HG03565 (cell line): ENCODE results near the gene LRRC36.

Experiments
- ATAC-seq: cut with Tn5 transposase; IDR thresholded peaks from one replicate; pipeline ENCODE4 v1.9.1; 2021; ENCODE audit warnings: mild to moderate bottlenecking, moderate library complexity; ENCODE audit not compliant: unreplicated experiment

Gene LRRC36

DNA sequence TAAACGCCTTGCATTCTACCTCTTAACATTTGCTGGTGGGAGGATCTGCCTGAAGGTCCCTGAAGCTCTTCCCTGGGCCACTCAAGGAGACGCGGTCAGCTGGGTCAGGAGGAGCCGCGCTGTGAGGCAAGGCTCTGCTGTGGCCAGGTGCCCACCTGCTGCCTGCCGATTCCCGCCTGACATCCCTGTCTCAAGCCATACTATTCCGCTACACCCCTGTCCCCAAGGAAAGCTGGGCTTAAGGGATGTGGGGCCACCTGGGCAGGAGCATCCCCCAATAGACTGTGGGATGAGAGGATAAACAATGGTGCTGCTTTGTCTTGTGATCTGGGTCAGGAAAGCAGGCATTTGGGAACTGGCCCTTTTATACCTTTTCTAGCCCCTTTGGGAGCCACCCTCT lies 61.6 kb downstream of the LRRC36 start:
- no peak for ATAC-seq

DNA sequence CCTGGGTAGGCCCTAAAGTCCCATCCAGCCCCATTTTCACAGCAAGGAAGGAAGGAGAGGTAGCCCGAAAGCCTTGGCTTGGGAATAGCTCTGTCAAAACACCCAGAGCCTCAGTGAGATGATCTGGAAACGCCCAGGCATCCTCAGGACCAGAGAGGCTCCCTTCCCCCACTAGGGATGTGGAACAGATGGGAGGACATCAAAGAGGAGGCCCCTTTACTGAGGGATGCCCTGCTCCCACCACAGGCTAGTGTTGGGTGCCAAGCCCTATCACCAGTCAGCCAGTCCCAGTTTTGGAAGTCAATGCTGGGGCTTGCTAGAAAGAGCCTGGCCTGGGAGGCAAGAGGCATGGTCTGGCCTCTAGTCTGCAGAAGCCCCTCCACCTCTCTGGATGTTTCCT lies 62.0 kb downstream of the LRRC36 start:
- no peak for ATAC-seq

GRCh38 chr16:67389911-67390815 lies 63.5 kb downstream of the LRRC36 start:
- ATAC-seq, result no peak

GRCh38 chr16:67390816-67391423 lies 64.3 kb downstream of the LRRC36 start:
- no peak for ATAC-seq

DNA sequence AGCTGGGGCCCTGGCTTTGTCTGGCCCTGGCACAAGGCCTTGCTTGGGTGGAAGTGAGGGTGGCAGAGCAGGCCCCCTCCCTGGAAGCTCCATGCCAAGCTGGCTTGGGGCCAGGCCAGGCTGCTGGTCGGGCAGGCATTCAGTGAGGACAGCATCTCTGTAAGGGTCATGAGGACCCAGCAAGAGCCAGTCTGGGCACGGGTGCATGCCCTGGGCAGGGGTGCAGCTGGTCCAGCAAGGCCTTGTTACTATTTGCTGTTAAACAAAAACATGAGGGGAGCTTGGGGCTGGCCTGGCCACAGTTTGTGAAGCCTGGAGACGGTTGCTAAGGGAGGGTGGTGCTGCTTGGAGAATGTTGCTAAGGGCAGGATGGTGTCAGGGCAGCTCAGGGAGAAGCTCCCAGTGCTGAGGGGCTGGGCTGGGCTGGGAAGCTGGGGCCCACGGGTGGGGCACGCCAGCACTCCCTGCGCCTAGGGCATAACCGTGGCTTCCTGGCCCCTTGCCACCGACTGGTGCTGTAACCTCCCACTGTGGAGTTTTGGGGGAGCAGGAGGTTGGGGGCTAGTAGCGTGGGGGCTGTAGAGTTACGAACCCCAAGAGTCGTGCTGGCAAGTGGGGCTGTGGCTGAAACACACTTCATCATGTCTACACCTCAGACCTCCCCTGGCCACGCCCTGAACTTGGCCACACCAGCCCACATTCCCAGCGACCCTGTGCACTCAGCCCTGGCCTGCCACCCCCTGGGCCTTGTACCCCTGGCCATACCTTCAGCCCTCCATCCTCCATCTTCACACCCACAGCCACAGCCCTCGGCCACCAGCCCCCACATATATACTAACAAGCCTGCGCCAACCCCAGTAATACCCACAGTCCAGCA lies 65.0 kb downstream of the LRRC36 start:
- no peak for ATAC-seq

DNA sequence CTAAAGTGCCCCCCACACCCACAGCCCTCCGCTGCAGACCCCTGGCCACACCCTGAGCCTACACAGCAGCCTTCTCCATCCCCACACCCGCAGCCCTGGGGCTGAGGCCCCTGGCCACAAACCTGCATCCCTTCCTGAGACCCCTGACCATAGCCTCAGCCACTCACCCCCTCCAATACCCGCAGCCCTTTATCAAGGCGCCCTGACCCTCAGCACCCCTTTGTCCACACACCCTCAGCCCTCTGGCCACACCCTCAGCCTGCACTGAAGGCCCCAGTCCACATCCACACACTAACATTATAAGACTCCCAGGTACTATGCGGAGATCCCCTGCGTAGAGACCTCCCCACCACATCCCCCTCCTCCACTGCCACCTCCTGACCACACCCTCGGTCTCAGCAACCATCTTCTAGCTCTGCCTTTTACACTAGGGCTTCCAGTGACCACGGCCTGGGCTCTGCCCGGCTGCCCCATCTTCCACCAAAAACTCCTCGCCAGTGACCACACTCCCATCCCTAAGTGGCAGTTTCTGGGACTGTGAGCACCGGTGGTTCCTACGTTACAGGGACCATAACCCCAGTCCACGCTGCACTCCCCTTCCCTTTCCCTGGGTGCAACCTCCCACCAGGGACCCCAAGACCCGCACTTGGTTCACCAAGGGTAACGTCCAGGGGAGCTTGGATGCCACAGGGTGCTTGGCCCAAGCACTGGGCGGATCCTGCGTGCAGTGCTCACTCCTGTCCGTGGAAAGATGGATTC lies 65.9 kb downstream of the LRRC36 start:
- no peak for ATAC-seq

DNA sequence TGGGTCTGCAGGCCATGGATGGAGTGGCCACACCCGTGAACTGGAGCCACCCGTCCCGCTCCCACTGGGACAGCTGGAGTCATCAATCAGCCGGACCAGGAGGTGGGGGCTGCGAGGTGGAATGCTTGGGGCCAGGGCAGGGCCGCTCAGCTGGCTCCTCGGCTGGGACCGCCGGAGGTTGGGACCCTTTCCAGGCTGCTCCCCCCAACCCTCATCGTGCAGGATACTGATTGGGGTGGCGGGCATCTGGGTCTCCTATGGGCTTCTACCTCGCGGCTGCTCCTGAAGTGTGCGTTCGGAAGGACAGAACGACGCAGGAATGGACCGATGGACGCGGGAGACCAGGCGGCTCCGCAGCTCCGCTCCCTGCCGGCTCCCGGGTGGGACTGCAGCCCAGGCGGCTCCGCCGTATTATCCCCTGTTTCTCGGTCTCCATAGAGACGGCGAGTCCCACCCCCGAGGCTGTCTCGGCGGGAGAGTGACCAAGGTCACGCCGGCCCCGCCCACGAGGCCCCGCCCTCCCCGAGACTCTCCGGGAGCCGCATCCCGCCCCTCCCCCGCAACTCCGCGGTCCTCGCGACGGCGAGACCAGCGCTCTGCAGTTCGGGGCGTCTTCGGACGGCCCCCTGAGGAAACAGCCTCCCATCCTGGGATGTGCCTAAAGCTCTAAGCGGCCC lies 66.6 kb downstream of the LRRC36 start, which contains the start of gene TPPP3:
TSS of gene TPPP3 (minus strand) at position 388 of the 677 bp plus-strand sequence. CDS start 2,387 bp downstream, outside the sequence.
- no peak for ATAC-seq

DNA sequence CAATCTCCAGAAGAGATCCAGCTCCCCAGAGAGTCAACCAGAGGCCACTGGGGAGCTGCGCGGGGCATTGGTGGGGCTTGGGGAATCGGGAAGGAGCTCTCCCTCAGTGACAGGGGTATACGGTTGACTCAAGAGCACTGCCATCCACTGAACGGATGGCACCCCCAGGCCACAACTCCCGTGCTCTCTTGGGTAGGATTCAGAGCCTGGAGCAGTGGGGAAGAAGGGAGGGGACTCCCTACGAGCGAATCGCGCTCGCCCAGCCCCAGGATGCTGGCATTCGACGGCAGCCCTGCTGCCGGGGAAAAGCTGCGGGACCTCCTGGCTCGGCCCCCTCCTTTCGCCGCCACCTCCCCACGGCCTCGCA lies 67.2 kb downstream of the LRRC36 start:
- ATAC-seq, result no peak

DNA sequence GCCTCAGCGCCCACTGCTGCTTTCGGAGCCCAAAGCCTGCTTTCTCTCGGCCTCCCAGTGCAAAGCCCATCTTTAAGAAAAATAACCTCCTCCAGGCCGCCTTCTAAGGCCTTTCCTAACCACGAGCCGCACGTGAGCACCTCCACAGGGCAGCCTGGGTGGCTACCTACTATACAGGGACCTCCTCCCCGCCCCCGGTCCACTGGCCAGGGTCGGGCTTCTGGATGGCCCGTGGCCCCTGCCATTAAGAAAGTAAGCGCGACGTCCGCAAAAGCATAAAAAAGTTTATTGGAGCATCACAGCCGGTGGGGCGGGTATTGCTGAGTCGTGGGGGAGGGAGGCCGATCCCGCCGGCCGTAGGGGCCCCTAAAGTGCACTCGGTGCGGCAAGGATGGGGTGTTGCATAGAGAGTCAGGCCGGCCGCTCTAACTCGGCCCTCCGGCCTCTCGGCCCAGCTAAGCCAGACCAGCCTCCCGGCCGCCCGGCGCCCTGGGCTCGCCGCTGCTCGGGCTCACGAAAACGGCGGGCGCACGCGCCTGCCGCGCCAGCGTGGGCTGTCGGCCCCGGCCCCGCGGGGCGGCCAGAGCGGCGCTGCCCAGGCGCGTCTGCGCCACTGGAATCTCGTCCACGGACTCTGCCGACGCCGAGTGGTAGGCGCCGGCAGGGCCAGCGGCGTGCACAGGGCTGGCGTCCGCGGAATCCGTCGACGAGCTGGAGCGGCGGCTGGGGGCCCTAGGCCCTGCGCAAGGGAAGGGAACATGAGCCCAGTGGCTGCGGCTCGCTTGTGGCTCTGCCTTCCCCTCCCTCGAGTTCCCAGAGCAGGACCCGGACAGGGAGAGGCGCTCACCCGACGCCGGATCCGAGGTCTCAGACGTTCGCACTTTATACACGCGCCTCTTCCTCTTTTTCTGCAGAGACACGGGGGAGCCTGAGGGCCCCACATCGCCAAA lies 67.8 kb downstream of the LRRC36 start:
- no peak for ATAC-seq

GRCh38 chr16:67395105-67395457 lies 68.5 kb downstream of the LRRC36 start:
- no peak for ATAC-seq

DNA sequence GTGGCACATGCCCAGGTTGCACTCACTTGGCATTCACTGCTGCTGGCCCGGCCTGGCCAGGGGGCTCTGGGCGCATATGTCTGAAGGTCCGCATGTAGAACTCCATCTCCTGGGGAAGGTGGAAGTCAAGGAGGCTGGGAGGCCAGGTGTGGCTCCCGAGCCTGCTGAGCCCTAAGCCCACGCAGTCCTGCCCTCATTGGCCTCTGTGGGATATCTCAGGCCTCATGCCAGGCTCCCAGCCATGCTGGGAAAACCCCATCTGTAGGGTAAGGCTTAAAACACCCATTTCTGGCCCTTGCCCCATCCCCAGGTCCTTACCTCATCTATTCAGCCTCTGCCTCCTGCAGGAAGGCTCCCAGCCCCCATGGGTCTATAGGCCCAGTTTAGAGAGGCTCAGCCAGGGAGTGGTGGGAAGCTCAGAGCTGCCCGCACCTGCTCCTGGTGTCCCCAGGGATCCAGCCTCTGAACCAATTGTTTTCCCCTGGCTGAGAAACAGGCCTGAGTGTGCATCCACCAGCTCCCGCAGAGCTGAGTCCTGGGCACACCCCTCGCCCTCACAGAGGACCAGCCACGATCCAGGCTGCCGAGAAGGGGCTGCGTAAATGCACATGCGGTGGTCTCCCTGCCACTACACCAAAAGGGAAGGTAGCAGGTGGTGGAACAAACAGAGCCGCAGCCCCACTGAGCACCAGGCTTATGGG lies 69.0 kb downstream of the LRRC36 start:
- no peak for ATAC-seq

DNA sequence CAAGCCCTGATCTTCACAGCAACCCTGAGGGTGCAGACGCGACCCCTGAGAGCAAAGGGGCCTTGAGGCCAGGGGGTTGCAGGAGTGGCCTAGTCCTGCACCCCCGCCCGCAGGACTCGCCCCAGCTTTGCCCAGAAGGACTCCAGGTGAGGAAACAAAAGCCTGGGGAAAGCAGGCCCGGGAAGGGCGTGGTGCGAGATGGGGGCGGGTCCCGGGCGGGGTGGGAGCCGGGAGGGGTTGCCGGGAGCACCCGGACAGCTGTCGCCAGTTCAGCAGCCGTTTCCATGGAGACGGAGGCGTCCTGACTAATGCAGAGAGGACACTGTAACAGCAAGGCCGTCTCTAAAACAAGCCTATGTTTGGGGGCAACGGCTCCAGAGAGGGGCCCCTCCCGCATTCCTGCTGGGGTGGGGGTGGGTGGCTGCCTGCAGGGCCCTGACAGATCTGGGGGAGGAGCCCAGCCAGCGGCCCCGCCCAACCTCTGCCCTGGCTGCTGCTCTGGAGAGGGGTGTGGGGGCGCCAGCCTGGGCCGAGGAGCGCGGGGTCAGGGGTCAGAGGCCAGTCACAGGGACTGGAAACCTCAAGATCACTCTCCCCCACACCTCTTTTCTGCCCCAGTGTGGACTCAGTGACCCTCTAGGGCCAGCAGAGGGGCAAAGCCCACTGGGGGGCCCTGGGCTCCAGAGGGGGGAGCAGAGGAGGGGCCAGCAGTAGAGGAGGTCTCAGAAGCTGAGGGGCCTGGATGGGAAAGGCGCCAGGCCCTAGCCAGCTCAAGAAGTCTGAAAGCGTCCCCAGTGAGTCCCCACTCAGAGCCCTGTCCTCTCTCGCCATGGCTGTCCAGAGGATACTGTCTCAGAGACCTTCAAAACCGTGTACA lies 69.8 kb downstream of the LRRC36 start:
- no peak for ATAC-seq

- no peak for ATAC-seq
These were observed 70.6 kb downstream of the LRRC36 start for GRCh38 chr16:67397036-67397801.

DNA sequence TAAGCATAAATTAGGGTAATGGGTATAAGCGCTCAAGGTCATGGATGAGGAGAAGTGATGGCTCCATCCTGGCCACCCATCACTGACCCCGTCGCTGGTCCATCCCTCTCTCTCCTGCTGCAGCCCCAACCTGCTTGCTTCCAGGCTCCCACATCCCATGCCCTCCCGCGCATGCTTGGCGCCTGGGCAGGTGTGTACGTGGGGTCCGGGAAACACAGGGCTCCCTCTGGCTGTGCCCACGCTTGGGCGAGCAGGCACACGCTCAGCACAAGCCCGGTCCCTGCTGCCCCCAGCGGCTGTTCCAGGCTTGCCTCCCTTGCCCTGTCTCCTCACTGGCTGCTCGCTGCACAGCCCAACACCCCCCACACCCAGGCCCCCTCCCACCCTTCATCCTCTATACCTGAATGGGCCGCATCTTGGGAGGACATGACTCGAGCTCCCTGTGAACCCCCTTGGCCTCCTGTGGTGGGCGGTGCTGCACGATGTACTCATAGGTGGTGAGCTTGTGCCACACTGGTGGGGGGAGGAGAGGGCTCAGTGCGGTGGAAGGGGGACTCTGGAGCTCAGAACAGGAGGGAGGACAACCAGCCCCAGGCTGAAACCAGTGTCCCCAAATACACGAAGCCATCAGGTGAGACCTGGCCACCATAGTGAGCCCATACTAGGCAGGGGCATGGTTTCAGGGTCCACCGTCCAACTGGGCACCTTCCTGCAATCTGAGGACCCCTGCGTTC lies 71.4 kb downstream of the LRRC36 start:
- ATAC-seq, result no peak

DNA sequence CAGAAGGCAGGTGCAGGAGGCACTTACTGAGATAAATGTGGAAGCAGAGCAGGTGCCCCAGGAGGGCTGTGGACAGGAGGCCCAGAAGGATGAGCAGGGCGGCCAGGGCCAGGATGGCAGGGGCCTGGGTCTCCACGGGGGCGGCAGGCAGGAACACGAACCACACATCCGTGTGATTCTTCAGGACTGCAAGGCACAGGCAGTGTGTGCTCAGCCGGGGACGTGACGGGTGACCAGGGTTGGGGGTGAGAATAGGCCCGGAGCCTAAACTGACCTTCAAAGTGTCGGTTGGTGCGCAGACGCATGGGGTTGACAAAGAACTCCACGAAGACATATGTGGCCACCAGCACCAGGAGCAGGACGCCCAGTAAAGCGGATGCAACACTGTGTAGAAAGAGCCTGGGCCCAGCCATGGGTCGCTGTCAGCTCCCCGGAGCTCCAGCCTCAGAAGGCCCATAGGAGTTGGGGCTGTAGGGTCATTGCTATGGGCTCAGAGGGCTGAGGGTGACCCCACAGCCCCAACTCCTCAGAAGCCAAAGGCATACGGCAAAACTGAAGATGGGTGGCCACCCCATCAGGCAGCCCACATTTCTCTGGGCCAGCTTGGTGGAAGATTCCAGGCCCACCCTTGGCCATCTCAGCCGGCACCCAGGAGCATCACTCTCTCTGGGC lies 72.1 kb downstream of the LRRC36 start:
- ATAC-seq, result no peak
